ENCODE results near the gene OR5K2. TPM values are rescaled to one million over a fixed set of nuclear protein-coding genes. Genes with fewer than 3 reads are reported as not detected.

Gene OR5K2
- total RNA-seq, 1 donor from 2014 or later = not detected

DNA sequence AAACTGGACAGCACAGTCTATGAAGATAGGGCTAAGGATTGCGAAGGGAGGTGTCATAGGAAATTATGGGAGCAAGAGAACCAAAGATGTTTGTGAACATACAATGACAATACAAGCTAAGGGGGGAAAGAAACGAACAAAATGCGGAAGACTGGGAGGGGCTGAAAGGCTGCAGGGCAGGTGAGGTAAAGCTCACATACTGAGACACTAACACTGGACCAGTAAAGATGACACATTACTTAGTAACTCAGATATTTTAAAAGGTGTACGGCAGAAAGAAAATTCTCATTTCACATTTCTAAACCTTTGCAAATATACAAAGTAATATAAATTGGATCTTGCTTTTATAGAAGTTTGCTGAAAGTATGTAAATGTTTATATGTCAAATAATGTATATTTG is 15.1 kb downstream of the OR5K2 start:
- Mint-ChIP-seq H3K4me1 (ENCODE audit: low read depth) (peaks cover 13% of the 10 kb centered on the region), H3K4me3 (ENCODE audit: low read depth) (no peak overlapping the region), H3K36me3 (ENCODE audit: insufficient read depth) (peaks cover 3% of the 10 kb centered on the region), H3K27ac (peak overlapping the region; percentile 14), H3K9me3 (ENCODE audit: low read depth) (no peaks in the 10 kb centered on the region), H3K27me3 (no peaks in the 10 kb centered on the region)
- no peak for DNase-seq (ENCODE audit: low spot score, unreplicated experiment)
- TF ChIP-seq CTCF (IDR thresholded peaks at IDR 0.05; ENCODE audit: unreplicated experiment) = no peak

DNA sequence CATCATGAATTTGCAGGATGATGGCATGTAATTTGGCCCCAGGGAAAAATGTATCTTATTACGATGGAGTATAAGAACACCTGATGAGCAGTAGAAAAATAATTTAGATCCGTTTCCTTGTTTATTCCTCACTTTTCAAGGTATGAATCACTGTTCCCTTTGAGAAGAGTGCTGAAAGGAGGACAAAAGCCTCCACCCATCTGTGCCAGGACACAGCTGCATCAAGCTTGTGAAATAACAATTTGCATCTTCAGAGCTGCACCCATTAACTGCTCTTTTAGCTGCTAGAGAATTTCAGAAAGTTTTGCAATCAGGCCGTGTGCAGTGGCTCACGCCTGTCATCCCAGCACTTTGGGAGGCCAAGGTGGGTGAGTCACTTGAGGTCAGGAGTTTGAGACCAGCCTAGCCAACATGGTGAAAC is 15.6 kb downstream of the OR5K2 start:
- no peak for DNase-seq (ENCODE audit: low spot score, unreplicated experiment)
- no peak overlapping the region for H3K27ac Mint-ChIP-seq
- H3K36me3 Mint-ChIP-seq (ENCODE audit: insufficient read depth) = peaks cover 3% of the 10 kb centered on the region
- H3K4me1 Mint-ChIP-seq (ENCODE audit: low read depth) = peaks cover 13% of the 10 kb centered on the region
- H3K4me3 Mint-ChIP-seq (ENCODE audit: low read depth) = no peak overlapping the region
- H3K27me3 Mint-ChIP-seq = no peaks in the 10 kb centered on the region
- TF ChIP-seq CTCF (IDR thresholded peaks at IDR 0.05; ENCODE audit: unreplicated experiment) = no peak
- H3K9me3 Mint-ChIP-seq (ENCODE audit: low read depth) = no peaks in the 10 kb centered on the region

GRCh38 chr3:98513736-98514135 is 16.3 kb downstream of the OR5K2 start:
- Mint-ChIP-seq H3K4me1 (ENCODE audit: low read depth) (peaks cover 13% of the 10 kb centered on the region), H3K4me3 (ENCODE audit: low read depth) (no peak overlapping the region), H3K9me3 (ENCODE audit: low read depth) (no peaks in the 10 kb centered on the region), H3K27ac (no peak overlapping the region), H3K36me3 (ENCODE audit: insufficient read depth) (peaks cover 5% of the 10 kb centered on the region), H3K27me3 (no peaks in the 10 kb centered on the region)
- DNase-seq (ENCODE audit: low spot score, unreplicated experiment) = no peak
- TF ChIP-seq CTCF (IDR thresholded peaks at IDR 0.05; ENCODE audit: unreplicated experiment) = no peak

GRCh38 chr3:98514948-98515347 is 17.5 kb downstream of the OR5K2 start:
- DNase-seq (ENCODE audit: low spot score, unreplicated experiment) = no peak
- H3K27me3 Mint-ChIP-seq = no peaks in the 10 kb centered on the region
- H3K4me3 Mint-ChIP-seq (ENCODE audit: low read depth) = no peak overlapping the region
- H3K36me3 Mint-ChIP-seq (ENCODE audit: insufficient read depth) = peaks cover 13% of the 10 kb centered on the region
- H3K4me1 Mint-ChIP-seq (ENCODE audit: low read depth) = peaks cover 20% of the 10 kb centered on the region
- no peaks in the 10 kb centered on the region for H3K9me3 Mint-ChIP-seq (ENCODE audit: low read depth)
- no peak for TF ChIP-seq CTCF (IDR thresholded peaks at IDR 0.05; ENCODE audit: unreplicated experiment)
- no peak overlapping the region for H3K27ac Mint-ChIP-seq

DNA sequence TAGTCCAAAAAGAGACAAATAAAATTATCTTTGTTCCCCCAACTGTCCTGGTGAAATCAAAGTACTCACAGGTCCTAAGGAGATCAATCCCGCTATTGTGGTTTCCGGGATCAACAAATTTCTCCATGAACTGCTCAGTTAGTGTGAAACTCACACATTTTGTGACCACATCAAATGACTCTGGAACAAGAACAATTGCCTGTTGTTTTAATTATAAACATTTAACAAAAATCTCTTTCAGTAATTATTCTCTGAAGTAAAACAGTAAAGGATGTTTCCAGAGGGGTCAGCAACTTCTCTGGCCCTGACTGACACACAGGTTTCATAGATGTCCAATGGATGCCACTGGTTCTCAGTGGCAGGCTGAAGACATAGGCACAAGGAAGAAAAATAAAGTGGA is 21.3 kb downstream of the OR5K2 start:
- Mint-ChIP-seq H3K4me3 (ENCODE audit: low read depth) (no peak overlapping the region), H3K4me1 (ENCODE audit: low read depth) (peaks cover 35% of the 10 kb centered on the region), H3K9me3 (ENCODE audit: low read depth) (no peaks in the 10 kb centered on the region), H3K27ac (no peak overlapping the region), H3K27me3 (no peaks in the 10 kb centered on the region), H3K36me3 (ENCODE audit: insufficient read depth) (peaks cover 18% of the 10 kb centered on the region)
- TF ChIP-seq CTCF (IDR thresholded peaks at IDR 0.05; ENCODE audit: unreplicated experiment) = no peak
- DNase-seq (ENCODE audit: low spot score, unreplicated experiment) = no peak

Measured in progenitor cell of endocrine pancreas (in vitro differentiated cells).